DMS53 (cell line): ENCODE measurements around the gene CENPM.

Experiments
- DNase-seq: peaks from one replicate; lab custom pipeline; 2025; lab: John Stamatoyannopoulos, UW

CENPM gene

DNA sequence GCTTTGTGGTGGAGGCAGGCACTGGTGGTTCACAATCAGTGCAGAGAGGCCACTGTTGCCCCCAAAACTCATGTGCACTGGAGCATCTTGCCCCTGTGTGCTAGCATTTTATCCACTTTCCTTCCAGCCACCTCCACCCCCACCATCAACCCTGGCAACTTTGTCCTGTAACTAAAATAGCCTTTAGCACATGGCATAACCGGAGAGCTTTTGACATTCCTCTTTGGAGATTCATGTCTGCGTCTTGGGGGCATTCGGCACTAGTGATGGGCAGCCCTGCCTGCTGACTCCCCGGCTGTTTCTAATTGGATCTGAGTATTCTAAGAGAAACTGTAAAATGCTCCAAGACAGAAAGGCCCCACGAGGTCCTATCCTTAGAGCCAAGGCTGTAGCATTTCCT lies 47.8 kb downstream of the CENPM start:
- no peak for DNase-seq

DNA sequence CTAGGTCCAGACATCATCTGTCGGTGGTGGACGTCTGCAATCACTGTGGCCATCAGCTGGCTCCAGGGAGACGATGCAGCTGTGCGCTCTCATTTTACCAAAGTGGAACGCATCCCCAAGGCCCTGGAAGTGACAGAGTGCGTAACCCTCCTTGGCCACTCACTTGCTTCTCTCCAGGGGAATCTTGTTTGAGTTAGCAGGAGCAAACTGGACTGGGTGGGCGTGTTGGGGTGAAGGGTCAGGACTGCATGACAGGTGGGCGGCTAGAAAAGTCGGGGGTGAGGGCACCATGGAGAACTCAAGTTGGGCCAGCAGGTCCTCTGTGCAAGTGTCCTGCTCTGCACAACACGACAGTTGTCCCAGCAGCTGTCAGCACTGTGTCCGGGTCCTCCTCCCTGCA lies 48.3 kb downstream of the CENPM start:
- DNase-seq, result no peak

DNA sequence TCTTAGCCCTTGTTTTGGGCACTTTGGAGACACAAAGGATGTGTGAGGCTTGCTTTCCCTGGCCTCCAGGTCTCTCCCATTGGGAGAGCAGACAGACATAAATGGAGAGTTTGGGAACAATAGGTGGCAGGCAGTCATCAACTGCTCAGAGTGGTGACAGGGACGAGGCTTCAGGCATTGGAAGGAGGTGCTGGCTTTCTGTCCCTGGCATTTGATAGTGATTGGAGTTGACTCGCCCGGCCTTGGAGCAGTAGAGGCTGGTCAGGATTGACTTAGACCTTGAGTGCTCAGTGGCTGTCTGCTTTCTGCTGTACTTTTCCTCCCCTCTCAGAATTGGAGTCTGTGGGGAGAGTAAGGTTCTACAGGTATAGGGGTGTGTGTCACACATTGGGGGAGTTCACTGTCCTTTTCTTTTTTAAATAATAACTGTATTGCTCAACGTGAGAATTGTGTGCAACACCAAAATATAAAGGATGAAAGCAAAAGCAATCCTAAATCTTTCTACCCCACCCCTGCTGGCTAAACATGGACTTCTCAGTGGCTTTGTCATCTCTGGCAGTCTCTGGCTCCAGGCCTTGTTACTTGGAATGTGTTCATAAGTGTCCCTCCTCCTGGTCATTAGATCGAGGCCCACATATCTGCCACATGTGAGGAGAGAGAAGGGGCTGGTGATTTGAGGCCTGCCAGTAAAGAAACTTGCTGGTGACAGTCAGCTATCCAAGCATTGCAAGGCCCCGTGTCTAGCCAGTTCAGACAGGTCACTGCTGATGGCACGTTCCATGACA lies 53.2 kb downstream of the CENPM start:
- no peak for DNase-seq

DNA sequence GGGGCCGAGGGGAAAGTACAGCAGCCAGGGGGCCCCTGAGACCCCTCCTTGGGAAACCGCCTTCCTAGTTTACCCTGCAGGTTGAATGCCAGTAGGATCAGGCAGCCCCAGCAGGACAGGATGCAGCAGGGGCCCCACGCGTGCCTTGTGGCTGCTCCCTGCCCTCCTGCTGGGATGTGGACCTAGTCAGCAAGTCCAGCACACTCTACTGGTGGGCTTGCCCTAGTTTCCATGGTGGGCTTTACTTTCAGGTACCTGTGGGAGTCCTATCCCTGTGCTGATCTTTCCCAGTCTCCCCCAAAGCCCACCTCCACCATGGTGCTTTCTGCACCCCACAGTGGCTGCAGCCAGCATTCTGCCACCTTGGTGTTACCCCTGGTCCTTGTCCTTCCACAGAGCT lies 54.2 kb downstream of the CENPM start:
- DNase-seq, result no peak

DNA sequence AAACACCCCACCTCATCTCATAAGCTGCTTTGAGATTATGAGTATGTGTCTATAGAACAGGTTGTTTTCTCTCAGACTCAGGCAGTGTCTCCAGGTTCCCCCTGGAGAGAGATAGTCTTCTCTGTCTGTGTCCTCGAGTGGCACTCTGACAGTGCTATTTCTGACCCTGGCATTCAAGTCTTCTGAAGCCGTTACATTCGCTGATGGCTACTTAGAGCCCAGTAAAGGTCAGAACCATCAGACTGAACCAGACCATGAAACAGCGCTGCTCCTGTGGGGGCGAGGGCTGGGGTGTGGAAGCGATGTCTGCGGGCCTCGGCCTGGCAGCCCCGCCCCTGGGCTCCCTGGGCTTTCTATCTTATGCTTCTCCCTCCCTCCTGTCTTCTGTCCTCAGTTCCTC lies 55.5 kb downstream of the CENPM start:
- DNase-seq, result no peak
